ENCODE measurements around the gene LRMDA. TPM values are rescaled to one million over a fixed set of nuclear protein-coding genes. Genes with fewer than 3 reads are reported as not detected.
A peak's percentile ranks its signal among the peaks of the same experiment; 100 is the strongest.

The LRMDA gene
- polyA plus RNA-seq, 3 donors = 39.8 to 59.6 (median 56.4) TPM

GRCh38 chr10:75688506-75689300, 257.3 kb downstream of the LRMDA start:
- Histone ChIP-seq H4K20me1 (ENCODE audit: insufficient read depth, low read length) (peaks cover 3% of the 10 kb centered on the region), H3K27me3 (ENCODE audit: control insufficient read depth in 2 of 2, insufficient read depth in 2 of 2, low read length in 2 of 2) (no peaks in the 10 kb centered on the region), H3K9ac (ENCODE audit: insufficient read depth, low read length, poor library complexity, severe bottlenecking) (no peak overlapping the region), H3K4me2 (replicated peaks; ENCODE audit: extremely low read depth, low read length, poor library complexity, severe bottlenecking) (no peak overlapping the region), H2AFZ (ENCODE audit: insufficient read depth, low read depth, low read length, poor library complexity, severe bottlenecking) (no peak overlapping the region), H3K4me1 (ENCODE audit: control insufficient read depth in 1 of 2, insufficient read depth in 2 of 2, low read length in 2 of 2) (no peaks in the 10 kb centered on the region), H3K36me3 (replicated peaks in 1 of 2; ENCODE audit: control insufficient read depth in 1 of 2, insufficient read depth in 2 of 2, low read length in 2 of 2) (peaks cover 0 to 8% of the 10 kb centered on the region in 2 donors), H3K79me2 (ENCODE audit: insufficient read depth, low read length) (peaks cover 5% of the 10 kb centered on the region), H3K9me3 (replicated peaks in 1 of 2; ENCODE audit: control insufficient read depth in 1 of 2, insufficient read depth in 1 of 2, low read length in 2 of 2) (no peaks in the 10 kb centered on the region), H3K4me3 (replicated peaks in 1 of 3; ENCODE audit: low read depth in 2 of 3, low read length in 3 of 3) (no peak overlapping the region), H3K27ac (ENCODE audit: low read depth in 1 of 2, low read length in 2 of 2) (peak overlapping the region in 1 of 2 donors; percentile 1)
- DNase-seq = no peak
- Mint-ChIP-seq H3K4me3 (no peak overlapping the region), H3K27ac (peak overlapping the region in 3 of 7 donors; percentile 5 to 50 (median 12)), H3K27me3 (ENCODE audit: low read depth in 3 of 3) (no peaks in the 10 kb centered on the region), H3K4me1 (peaks cover 7% of the 10 kb centered on the region), H3K36me3 (peaks cover 12 to 22% of the 10 kb centered on the region in 2 donors), H3K9me3 (peaks cover 0 to 14% (median 5%) of the 10 kb centered on the region in 7 donors)
- intact Hi-C loops (cut with micrococcal nuclease) = no loop called here
- WGBS (ENCODE audit: insufficient coverage) = no CpG with 5 or more reads among the region's 5 CpGs
- no peak for TF ChIP-seq CTCF (IDR thresholded peaks at IDR 0.05)

GRCh38 chr10:75693489-75693888, 262.1 kb downstream of the LRMDA start:
- DNase-seq = no peak
- no peaks in the 10 kb centered on the region for H3K36me3 ChIP-seq (replicated peaks in 1 of 2; ENCODE audit: control insufficient read depth in 1 of 2, insufficient read depth in 2 of 2, low read length in 2 of 2)
- H3K4me2 ChIP-seq (replicated peaks; ENCODE audit: extremely low read depth, low read length, poor library complexity, severe bottlenecking) = no peak overlapping the region
- no peak overlapping the region for H3K27ac ChIP-seq (ENCODE audit: low read depth in 1 of 2, low read length in 2 of 2)
- H3K9me3 ChIP-seq (replicated peaks in 1 of 2; ENCODE audit: control insufficient read depth in 1 of 2, insufficient read depth in 1 of 2, low read length in 2 of 2) = no peaks in the 10 kb centered on the region
- no peaks in the 10 kb centered on the region for H3K27me3 ChIP-seq (ENCODE audit: control insufficient read depth in 2 of 2, insufficient read depth in 2 of 2, low read length in 2 of 2)
- H2AFZ ChIP-seq (ENCODE audit: insufficient read depth, low read depth, low read length, poor library complexity, severe bottlenecking) = no peak overlapping the region
- H3K27ac Mint-ChIP-seq = no peak overlapping the region
- H3K36me3 Mint-ChIP-seq = peaks cover 0 to 6% of the 10 kb centered on the region in 2 donors
- H3K9ac ChIP-seq (ENCODE audit: insufficient read depth, low read length, poor library complexity, severe bottlenecking) = no peak overlapping the region
- intact Hi-C loops (cut with micrococcal nuclease) = no loop called here
- no peaks in the 10 kb centered on the region for H3K9me3 Mint-ChIP-seq
- H3K27me3 Mint-ChIP-seq (ENCODE audit: low read depth in 3 of 3) = no peaks in the 10 kb centered on the region
- no peak overlapping the region for H3K4me3 ChIP-seq (replicated peaks in 1 of 3; ENCODE audit: low read depth in 2 of 3, low read length in 3 of 3)
- peaks cover 20% of the 10 kb centered on the region for H3K4me1 Mint-ChIP-seq
- peaks cover 19% of the 10 kb centered on the region for H3K79me2 ChIP-seq (ENCODE audit: insufficient read depth, low read length)
- no peak for TF ChIP-seq CTCF (IDR thresholded peaks at IDR 0.05)
- WGBS (ENCODE audit: insufficient coverage) = 96% methylated on average over 5 of the region's 6 CpGs
- peaks cover 5% of the 10 kb centered on the region for H4K20me1 ChIP-seq (ENCODE audit: insufficient read depth, low read length)
- peaks cover 10 to 14% of the 10 kb centered on the region in 2 donors for H3K4me1 ChIP-seq (ENCODE audit: control insufficient read depth in 1 of 2, insufficient read depth in 2 of 2, low read length in 2 of 2)
- H3K4me3 Mint-ChIP-seq = no peak overlapping the region

All from CD14-positive monocyte (primary cell).